Hepatic stellate cell (primary cell): ENCODE results near the gene MIB1.
"Not testable (repeated sequence)": the region's sequence is repeated elsewhere in the genome, so short reads cannot be mapped to it uniquely, and the experiment has no call there.

Experiments
- DNase-seq: peaks from one replicate; pipeline ENCODE4 v3.0.0; 2011; ENCODE audit warnings: low spot score

The MIB1 gene

DNA sequence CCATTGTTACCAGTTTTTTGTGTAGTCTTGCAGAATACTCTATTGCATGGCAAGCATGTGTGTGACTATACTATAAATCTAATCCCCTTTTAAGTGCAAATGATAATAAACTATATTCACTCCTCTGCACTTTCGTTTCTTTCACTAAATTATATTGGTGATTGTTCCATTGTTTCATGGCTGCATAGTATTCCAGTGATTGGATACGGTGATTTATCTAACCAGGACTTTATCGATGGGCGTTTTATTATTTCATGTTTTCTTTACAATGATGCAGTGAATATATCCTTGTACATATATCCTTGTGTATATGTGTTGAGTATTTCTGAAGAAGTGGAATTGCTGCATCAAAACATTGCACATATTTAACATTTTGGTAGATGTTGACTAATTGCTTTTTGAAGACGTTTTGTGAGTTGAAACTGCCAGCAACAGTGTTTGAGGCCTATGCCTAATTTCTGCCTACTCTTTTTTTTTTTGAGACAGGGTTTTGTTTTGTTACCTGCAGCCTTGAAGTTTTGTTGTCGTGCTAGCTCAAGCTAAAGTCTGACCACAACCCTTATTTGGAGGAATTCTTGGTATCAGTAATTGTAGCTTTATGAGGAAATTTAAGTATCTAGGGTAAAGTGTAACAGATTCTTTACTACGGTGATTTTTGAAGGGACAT lies 2.7 kb downstream of the MIB1 start:
- DNase-seq = no peak

GRCh38 chr18:21745231-21745630 lies 4.6 kb downstream of the MIB1 start:
- DNase-seq = no peak

- DNase-seq = no peak
These were observed 6.7 kb downstream of the MIB1 start for GRCh38 chr18:21747268-21747667.

DNA sequence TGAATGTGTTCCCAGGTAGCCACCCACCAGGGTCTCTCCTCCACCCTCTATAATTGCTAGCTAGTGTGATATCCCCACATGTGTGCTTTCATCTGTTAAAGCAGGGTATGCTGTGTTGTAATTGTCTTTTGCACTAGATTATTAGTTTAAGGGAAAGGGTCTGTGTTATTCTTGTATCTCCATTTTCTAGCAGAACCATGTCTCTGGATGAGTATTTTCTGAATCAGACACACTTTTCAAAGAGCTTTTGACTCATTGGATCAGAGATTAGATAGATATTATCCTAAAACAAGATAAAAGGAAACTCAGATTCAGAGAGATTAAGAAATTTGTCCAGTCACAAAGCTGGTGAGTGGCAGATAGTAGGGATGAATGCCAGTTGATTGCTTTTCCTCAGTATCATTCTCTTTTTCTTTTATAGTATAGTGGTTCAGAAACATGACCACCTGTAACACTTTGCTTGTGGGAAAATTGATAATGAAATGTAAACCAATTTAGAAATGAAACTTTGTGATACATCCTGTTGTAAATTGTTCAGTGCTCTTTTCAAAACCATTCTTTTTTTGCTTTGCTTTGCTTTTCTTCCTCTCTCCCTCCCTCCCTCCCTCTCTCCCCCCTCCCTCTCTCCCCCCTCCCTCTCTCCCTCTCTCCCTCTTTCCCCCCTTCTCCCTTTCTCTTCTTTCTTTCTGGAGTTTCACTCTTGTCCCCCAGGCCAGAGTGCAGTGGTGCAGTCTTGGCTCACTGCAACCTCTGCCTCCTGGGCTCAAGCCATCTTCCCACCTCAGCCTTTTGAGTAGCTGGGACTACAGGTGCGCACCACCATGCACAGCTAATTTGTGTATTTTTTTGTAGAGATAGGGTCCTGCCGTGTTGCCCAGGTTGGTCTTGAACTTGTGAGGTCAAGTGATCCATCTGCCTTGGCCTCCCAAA lies 7.4 kb downstream of the MIB1 start:
- DNase-seq = no peak

DNA sequence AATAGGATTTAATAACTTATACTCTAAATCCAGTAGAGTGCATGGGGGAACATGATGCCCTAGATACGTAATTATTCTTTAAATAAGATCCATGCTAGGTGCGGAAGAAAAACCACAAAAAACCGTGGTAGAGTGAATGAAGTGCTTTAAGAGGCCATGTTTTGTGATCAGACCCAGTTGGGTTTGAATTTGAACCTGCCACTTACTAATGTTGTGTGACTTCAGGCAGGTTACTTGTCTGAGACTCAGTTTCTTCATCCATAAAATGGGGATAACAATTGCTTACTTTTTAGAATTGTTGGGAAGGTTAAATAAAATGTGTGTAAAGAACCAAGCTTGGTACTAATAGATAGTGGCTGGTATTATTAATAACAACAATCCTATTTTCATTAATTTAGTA lies 17.2 kb downstream of the MIB1 start:
- no peak for DNase-seq

DNA sequence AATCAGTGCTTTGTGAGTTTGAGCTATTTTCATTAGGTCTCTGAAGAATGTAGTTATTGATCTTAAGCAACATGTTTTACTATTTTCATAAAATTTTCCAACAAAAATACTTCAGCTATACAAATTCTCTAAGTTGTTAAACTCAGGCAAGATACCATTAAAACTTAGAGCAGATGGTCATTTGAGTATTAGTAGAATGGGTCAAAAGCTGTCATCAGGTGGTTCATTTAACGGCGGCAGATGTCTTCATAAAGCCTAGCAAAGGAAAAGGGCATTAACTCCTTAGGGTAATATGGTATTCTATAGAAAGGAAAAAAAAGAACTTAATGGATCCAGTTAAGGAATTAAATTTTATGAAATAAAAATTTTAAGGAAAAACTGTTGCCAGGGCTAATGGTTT lies 19.2 kb downstream of the MIB1 start:
- no peak for DNase-seq

DNA sequence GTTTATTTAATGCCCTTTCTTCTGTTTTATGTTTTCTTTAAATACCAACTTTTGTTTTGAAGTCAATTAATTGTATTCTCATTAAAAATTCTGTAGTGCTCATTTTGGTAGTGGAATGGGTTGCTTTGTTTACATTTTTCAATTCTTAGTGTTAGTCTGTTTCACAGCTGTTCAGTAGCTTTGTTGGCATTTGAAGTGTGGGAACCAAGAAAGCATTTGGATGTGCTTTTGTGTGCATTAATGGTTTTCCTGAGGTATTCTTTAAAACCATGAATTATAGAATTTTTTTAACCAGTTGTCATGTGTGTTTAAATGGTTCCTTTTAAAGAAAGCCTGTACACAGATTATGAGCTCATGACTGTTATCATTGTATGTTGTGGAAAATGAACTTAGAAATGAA lies 19.7 kb downstream of the MIB1 start:
- no peak for DNase-seq

GRCh38 chr18:21761471-21762115 lies 21.0 kb downstream of the MIB1 start:
- no peak for DNase-seq

DNA sequence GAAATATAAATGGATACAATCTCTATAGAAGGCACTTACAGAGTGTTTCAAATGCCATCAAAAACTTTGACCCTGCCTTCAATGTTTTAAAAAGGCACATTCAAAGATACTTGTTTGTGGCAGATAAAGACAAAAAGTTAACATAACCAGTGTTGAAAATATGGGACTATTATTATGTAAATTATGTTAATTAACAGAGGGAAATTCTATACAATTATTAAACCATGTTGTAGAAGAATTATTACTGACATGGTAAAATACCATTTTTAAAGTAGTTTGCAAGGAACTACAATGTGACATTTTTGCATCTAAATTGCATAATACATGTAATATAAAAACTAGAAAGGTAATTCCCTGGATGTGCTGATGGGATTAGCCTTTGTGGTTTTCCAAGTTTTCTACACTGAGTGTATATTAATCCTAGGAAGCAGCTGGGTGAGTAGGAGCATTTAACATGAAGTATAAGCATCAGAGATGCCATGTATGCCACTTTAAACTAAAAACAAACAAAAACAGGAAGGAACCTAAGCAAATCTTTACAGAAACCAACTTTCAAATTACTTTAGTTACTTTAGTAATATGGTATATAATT lies 21.7 kb downstream of the MIB1 start:
- no peak for DNase-seq

DNA sequence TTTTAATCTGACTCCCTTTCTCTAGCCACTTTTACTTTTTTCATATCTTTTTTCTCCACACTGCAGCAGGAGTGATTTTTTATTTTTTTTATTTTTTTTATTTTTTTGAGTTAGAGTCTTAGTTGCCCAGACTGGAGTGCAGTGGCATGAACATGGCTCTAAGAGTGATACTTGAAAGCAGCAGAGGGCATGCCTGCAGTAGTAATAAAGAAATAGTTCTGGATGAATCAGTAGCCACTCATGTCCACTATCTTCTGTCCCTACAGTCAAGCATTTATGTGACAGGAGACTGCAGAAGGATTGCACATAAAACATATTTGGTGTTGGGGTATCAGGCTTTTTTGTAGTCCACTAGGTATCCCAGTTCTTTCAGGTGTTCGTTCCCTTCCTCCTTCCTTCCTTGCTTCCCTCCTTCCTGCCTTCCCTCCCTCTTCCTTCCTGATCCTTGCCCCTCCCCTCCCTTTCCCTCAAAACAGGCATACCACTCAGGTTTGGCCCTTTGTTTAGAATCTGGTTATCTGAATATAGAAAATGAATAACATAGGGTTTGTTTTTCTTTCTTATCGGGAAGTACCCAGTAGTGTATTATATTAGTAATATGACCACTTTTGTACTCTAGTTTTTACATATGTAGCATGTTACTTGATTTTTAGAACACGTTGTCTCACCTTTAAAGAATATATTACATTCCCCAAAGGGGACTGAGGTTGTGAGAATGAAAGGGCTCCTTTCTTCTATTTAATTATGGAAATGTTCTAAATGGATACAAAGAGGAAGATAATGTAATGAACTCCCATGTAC lies 23.5 kb downstream of the MIB1 start:
- DNase-seq = no peak

DNA sequence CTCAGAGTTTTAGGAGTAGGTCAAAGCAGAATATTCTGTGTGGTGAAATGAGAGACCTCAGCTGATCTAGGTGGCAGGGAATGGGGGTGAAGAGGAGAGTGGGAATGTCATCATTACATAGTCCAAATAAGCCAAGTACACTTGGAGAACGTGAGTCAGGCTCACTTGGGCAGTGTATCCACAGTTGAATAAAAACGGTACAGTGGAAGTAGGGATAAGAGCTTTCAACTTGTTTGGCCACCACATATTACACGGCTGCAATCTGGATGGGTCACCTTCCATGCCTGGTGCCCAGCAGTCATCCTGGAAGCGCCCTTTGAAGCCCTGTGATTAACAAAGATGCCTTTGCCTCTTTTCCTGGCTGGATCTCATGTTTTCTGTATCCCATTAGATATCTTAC lies 28.6 kb downstream of the MIB1 start:
- no peak for DNase-seq

DNA sequence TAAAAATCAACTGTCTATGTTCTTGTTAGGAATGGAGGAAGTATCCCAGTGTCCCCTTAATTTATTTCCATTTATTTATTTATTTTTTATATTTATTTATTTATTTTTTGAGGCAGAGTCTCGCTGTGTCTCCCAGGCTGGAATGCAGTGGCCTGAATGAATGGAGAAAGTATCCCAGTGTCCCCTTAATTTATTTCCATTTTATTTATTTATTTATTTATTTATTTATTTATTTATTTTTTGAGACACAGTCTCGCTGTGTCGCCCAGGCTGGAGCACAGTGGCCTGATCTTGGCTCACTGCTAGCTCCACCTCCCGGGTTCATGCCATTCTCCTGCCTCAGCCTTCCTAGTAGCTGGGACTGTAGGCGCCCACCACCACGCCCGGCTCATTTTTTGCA lies 34.1 kb downstream of the MIB1 start:
- DNase-seq = no peak

DNA sequence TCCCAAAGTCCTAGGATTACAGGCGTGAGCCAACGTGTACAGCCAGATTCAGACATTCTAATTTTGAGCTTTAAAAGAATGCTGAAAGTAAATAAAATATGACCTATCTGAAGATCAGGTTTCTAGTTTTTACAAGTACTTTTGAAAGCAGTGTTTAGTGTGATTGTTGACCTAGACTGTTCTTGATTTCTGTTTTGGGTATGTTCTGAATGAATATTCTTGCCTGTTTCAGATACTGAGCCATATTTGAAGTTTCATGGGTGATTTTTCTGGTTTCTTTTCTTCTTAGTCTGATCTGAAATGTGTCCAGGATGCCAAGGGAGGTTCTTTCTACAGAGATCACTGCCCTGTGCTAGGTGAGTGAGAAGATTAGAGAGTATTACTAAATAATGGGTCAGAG lies 37.2 kb downstream of the MIB1 start:
- no peak for DNase-seq

- no peak for DNase-seq
These were observed 45.9 kb downstream of the MIB1 start for GRCh38 chr18:21786526-21786925.

DNA sequence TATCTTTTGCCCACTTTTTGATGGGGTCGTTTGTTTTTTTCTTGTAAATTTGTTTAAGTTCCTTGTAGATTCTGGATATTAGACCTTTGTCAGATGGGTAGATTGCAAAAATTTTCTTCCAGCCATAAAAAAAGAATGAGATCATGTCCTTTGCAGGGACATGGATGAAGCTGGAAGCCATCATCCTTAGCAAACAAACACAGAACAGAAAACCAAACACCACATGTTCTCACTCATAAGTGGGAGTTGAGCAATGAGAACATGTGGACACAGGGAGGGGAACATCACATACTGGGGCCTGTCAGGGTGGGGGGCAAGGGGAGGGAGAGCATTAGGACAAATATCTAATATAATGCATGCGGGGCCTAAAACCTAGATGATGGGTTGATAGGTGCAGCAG lies 55.5 kb downstream of the MIB1 start:
- not testable (repeated sequence) for DNase-seq

DNA sequence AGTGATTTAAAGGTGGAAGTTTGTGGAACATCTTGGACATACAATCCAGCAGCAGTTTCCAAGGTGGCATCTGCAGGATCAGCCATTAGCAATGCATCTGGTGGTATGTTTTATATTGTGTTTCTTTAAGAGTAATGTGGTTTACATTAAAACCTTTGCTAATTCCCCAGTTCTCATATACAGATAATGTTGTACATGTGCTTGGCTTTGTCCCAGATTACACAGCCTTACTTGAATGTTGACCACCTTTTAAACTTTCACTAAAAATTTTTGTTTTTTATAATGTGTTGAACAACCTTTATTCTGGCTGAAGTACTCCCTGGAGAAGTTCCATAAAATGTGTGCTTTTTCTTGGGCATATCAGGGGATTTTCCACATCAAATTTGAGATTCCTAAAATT lies 57.5 kb downstream of the MIB1 start:
- DNase-seq = no peak

DNA sequence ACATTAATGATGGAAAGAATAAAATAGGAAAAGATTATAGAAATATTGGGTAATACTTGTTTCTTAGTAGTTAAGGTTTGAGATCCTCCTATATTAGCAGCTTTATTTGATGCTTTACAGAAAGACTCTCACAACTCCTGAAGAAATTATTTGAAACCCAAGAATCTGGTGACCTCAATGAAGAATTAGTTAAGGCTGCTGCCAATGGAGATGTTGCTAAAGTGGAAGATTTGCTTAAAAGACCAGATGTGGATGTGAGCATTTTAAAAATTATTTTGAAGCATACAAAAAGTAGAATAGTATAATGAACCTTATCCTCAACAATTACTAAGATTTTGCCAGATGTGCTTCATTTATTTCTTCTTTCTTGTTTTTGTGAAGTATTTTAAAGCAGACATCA lies 59.1 kb downstream of the MIB1 start:
- no peak for DNase-seq

DNA sequence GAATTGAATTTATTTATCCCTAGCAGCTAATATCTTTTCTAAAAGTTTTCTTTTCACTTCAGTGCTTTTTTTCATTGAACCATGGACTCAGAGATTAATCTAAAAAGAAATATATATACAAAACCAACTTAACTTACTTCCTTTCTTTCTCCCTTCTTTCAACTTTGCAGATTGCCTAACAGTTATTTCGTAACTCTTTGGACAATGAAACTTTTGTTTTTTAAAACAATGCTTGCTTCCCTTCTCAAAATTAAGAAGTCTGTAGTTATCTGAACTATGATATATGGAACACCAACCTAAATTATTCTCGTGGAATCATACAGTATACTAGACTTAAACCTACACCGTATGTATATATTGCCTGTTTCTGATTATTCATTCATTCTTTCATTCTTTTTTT lies 62.9 kb downstream of the MIB1 start:
- no peak for DNase-seq

GRCh38 chr18:21805771-21806366 lies 65.3 kb downstream of the MIB1 start:
- no peak for DNase-seq

DNA sequence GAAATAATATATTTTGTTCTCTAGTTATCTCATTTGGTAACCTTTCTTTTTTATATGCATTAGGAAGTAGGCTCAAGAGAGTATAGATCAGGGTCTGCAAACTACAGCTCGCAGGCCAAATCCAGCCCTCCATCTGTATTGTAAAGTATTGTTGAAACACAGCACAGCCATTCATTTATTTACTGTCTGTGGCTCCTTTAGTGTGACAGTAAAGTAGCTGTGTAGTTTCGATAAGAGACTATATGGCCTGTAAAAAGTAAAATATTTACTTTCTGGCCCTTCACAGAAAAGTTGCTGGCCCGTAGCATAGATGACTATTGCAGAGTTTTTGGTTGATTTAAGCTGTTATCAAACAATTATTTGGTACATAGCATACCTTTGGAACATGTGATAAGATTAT lies 67.6 kb downstream of the MIB1 start:
- DNase-seq = no peak

GRCh38 chr18:21809725-21810124 lies 69.1 kb downstream of the MIB1 start:
- no peak for DNase-seq
